ENCODE measurements around the gene TPCN2.

Gene TPCN2

GRCh38 chr11:69164824-69165223 lies 116.1 kb downstream of the TPCN2 start:
- Histone ChIP-seq H3K36me3 (no peaks in the 10 kb centered on the region), H3K27me3 (peaks cover 13% of the 10 kb centered on the region), H3K9me3 (no peaks in the 10 kb centered on the region), H3K4me3 (ENCODE audit: low read depth in 1 of 2, low read length in 1 of 2) (no peak overlapping the region), H3K27ac (no peak overlapping the region), H3K4me1 (ENCODE audit: control insufficient read depth in 1 of 2, insufficient read depth in 1 of 2, low read depth in 1 of 2, low read length in 1 of 2) (no peaks in the 10 kb centered on the region)
- no peak for TF ChIP-seq CTCF (IDR thresholded peaks at IDR 0.05)

GRCh38 chr11:69165775-69166174 lies 117.0 kb downstream of the TPCN2 start:
- H3K36me3 ChIP-seq = no peaks in the 10 kb centered on the region
- no peaks in the 10 kb centered on the region for H3K9me3 ChIP-seq
- peaks cover 13% of the 10 kb centered on the region for H3K27me3 ChIP-seq
- no peak for TF ChIP-seq CTCF (IDR thresholded peaks at IDR 0.05)
- H3K4me1 ChIP-seq (ENCODE audit: control insufficient read depth in 1 of 2, insufficient read depth in 1 of 2, low read depth in 1 of 2, low read length in 1 of 2) = no peaks in the 10 kb centered on the region
- H3K4me3 ChIP-seq (ENCODE audit: low read depth in 1 of 2, low read length in 1 of 2) = no peak overlapping the region
- H3K27ac ChIP-seq = no peak overlapping the region

GRCh38 chr11:69166218-69167115 lies 117.7 kb downstream of the TPCN2 start:
- Histone ChIP-seq H3K4me1 (ENCODE audit: control insufficient read depth in 1 of 2, insufficient read depth in 1 of 2, low read depth in 1 of 2, low read length in 1 of 2) (no peaks in the 10 kb centered on the region), H3K9me3 (no peaks in the 10 kb centered on the region), H3K27ac (no peak overlapping the region), H3K4me3 (ENCODE audit: low read depth in 1 of 2, low read length in 1 of 2) (no peak overlapping the region), H3K27me3 (peaks cover 13% of the 10 kb centered on the region), H3K36me3 (no peaks in the 10 kb centered on the region)
- no peak for TF ChIP-seq CTCF (IDR thresholded peaks at IDR 0.05)

- no peaks in the 10 kb centered on the region for H3K36me3 ChIP-seq
- no peak for TF ChIP-seq CTCF (IDR thresholded peaks at IDR 0.05)
- no peaks in the 10 kb centered on the region for H3K9me3 ChIP-seq
- H3K4me1 ChIP-seq (ENCODE audit: control insufficient read depth in 1 of 2, insufficient read depth in 1 of 2, low read depth in 1 of 2, low read length in 1 of 2) = no peaks in the 10 kb centered on the region
- H3K27ac ChIP-seq = no peak overlapping the region
- peaks cover 13% of the 10 kb centered on the region for H3K27me3 ChIP-seq
- H3K4me3 ChIP-seq (ENCODE audit: low read depth in 1 of 2, low read length in 1 of 2) = no peak overlapping the region
Measured at GRCh38 chr11:69167130-69167915, 118.6 kb downstream of the TPCN2 start.

GRCh38 chr11:69167916-69168691 lies 119.4 kb downstream of the TPCN2 start:
- Histone ChIP-seq H3K9me3 (no peaks in the 10 kb centered on the region), H3K4me3 (ENCODE audit: low read depth in 1 of 2, low read length in 1 of 2) (no peak overlapping the region), H3K4me1 (ENCODE audit: control insufficient read depth in 1 of 2, insufficient read depth in 1 of 2, low read depth in 1 of 2, low read length in 1 of 2) (no peaks in the 10 kb centered on the region), H3K36me3 (no peaks in the 10 kb centered on the region), H3K27ac (no peak overlapping the region), H3K27me3 (peaks cover 13% of the 10 kb centered on the region)
- no peak for TF ChIP-seq CTCF (IDR thresholded peaks at IDR 0.05)
